ENCODE results near the gene GMNC. TPM values are rescaled to one million over a fixed set of nuclear protein-coding genes. Genes with fewer than 3 reads are reported as not detected.

The GMNC gene
- total and polyA plus RNA-seq, 4 donors = 1.7 to 2.6 (median 2.4) TPM

- peak; percentile 83 for TF ChIP-seq YY1 (IDR thresholded peaks at IDR 0.05)
- no peak for TF ChIP-seq HNF4G (IDR thresholded peaks at IDR 0.05)
- TF ChIP-seq JUND (IDR thresholded peaks at IDR 0.05) = peak; percentile 45 to 73
- TF ChIP-seq TAF1 (conservative IDR thresholded peaks at IDR 0.05) = no peak
- TF ChIP-seq SP1 (IDR thresholded peaks at IDR 0.05) = peak; percentile 92
- TF ChIP-seq REST (IDR thresholded peaks at IDR 0.05) = peak; percentile 85
- TF ChIP-seq EGR1 (IDR thresholded peaks at IDR 0.05; ENCODE audit: low read depth in 2 of 2) = peak in 1 of 2 donors; percentile 29
- TF ChIP-seq RXRA (IDR thresholded peaks at IDR 0.05) = peak; percentile 75 to 84
- TF ChIP-seq MAX (IDR thresholded peaks at IDR 0.05) = peak; percentile 77
- TF ChIP-seq FOXA2 (IDR thresholded peaks at IDR 0.05) = peak; percentile 80
- no peak for TF ChIP-seq NR2F2 (IDR thresholded peaks at IDR 0.05)
- TF ChIP-seq GABPA (IDR thresholded peaks at IDR 0.05 in 1 of 2, conservative IDR thresholded peaks at IDR 0.05 in 1 of 2) = peak in 1 of 2 donors; percentile 39
- TF ChIP-seq ATF3 (IDR thresholded peaks at IDR 0.05) = peak; percentile 8
- peak; percentile 57 for TF ChIP-seq FOXA1 (IDR thresholded peaks at IDR 0.05)
- TF ChIP-seq RAD21 (IDR thresholded peaks at IDR 0.05) = peak; percentile 56 to 61
- TF ChIP-seq CTCF (IDR thresholded peaks at IDR 0.05; ENCODE audit: low read depth, low read length, missing input control) = peak; percentile 2
- TF ChIP-seq ZBTB33 (IDR thresholded peaks at IDR 0.05) = peak; percentile 84
- peak; percentile 59 to 67 for TF ChIP-seq HNF4A (conservative IDR thresholded peaks at IDR 0.05)
- Histone ChIP-seq H3K27ac (ENCODE audit: low read depth in 1 of 2, low read length in 2 of 2) (peak overlapping the region in 1 of 2 donors; percentile 24), H3K27me3 (ENCODE audit: control insufficient read depth in 4 of 4, insufficient read depth in 4 of 4, low read length in 3 of 4) (no peaks in the 10 kb centered on the region), H3K9ac (ENCODE audit: low read depth in 1 of 2, low read length in 2 of 2) (no peak overlapping the region), H3K4me3 (ENCODE audit: low read depth in 1 of 3, low read length in 3 of 3) (no peak overlapping the region), H3K9me3 (ENCODE audit: control insufficient read depth in 4 of 4, low read length in 3 of 4) (no peaks in the 10 kb centered on the region), H3K36me3 (ENCODE audit: control insufficient read depth in 4 of 4, insufficient read depth in 3 of 4, low read depth in 1 of 4, low read length in 3 of 4) (no peaks in the 10 kb centered on the region), H3K4me1 (ENCODE audit: control insufficient read depth in 4 of 4, insufficient read depth in 4 of 4, low read length in 3 of 4) (peaks cover 6 to 27% (median 13%) of the 10 kb centered on the region in 4 donors)
- no peak for DNase-seq (ENCODE audit: low spot score)
- 24% methylated on average over 4 of the region's 4 CpGs for WGBS
Measured at GRCh38 chr3:190807719-190808375, 54.6 kb downstream of the GMNC start.

All from liver (tissue), 9 donors.